ENCODE measurements around the gene PTPN12.
A peak's percentile ranks its signal among the peaks of the same experiment; 100 is the strongest.

DNA sequence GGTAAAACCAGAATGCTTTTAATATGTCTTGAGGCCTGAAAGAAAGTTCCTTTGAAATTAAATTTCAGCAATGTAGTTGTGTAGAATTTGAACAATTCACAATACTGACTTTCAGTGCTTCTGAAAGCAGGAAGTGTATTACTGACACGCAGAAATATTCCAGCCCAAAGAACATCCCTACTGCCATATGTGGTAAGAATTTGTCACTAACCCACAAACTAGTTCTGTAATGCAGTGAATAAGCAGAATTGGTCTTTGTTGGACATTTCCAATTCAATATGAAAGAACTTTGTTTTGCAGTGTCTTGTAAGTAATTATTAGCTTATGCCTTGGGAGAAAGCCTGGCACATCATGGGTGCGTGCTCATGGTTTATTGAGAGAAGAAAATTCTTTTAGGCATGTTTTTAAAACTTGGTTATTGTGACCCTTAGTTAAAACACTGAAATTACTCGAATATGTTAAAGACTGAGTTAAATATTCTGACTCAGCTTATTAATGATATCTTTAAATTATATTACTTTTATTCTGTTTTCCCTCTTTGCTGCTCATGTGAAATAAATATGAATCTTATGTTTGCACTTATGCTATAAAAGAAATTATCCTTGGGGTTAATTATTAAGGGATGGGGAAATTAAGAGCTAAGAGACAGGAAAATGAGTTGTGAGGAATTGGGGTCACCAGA lies 33.4 kb downstream of the PTPN12 start:
- TF ChIP-seq, protein P1, sequence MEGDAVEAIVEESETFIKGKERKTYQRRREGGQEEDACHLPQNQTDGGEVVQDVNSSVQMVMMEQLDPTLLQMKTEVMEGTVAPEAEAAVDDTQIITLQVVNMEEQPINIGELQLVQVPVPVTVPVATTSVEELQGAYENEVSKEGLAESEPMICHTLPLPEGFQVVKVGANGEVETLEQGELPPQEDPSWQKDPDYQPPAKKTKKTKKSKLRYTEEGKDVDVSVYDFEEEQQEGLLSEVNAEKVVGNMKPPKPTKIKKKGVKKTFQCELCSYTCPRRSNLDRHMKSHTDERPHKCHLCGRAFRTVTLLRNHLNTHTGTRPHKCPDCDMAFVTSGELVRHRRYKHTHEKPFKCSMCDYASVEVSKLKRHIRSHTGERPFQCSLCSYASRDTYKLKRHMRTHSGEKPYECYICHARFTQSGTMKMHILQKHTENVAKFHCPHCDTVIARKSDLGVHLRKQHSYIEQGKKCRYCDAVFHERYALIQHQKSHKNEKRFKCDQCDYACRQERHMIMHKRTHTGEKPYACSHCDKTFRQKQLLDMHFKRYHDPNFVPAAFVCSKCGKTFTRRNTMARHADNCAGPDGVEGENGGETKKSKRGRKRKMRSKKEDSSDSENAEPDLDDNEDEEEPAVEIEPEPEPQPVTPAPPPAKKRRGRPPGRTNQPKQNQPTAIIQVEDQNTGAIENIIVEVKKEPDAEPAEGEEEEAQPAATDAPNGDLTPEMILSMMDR (conservative IDR thresholded peaks at IDR 0.05 in 1 of 2, IDR thresholded peaks at IDR 0.05 in 1 of 2; ENCODE audit: low read depth in 1 of 2, low read length in 2 of 2): peak in 1 of 2 donors; percentile 5
- no peak for TF ChIP-seq EZH2 (IDR thresholded peaks at IDR 0.05; ENCODE audit: low read length, missing control alignments)
